DOHH2 (cell line): ENCODE results near the gene WRAP73.

Experiments
- H3F3A ChIP-seq: fragments of 200-600 bp; sonication (generic), shearing (Covaris generic); 2 replicates; pipeline ENCODE4 v1.6.0; 2016; ENCODE audit warnings: antibody characterized with exemption, mild to moderate bottlenecking; ENCODE audit not compliant: control insufficient read depth, insufficient read depth
- H3K27ac ChIP-seq: fragments of 200-600 bp; sonication (generic); 2 replicates; pipeline ENCODE4 v1.5.1; 2014; ENCODE audit warnings: low read depth, mild to moderate bottlenecking, low read length, moderate library complexity
- H3K27me3 ChIP-seq: fragments of 200-600 bp; sonication (generic); 2 replicates; pipeline ENCODE4 v1.6.1; 2014; ENCODE audit warnings: mild to moderate bottlenecking, low read length, mixed read lengths; ENCODE audit not compliant: control insufficient read depth
- H3K36me3 ChIP-seq: fragments of 200-600 bp; sonication (generic); 2 replicates; pipeline ENCODE4 v1.6.1; 2014; ENCODE audit warnings: mild to moderate bottlenecking, low read length, moderate library complexity, mixed read lengths; ENCODE audit not compliant: control insufficient read depth
- H3K4me1 ChIP-seq: fragments of 200-600 bp; sonication (generic); 2 replicates; pipeline ENCODE4 v1.6.1; 2014; ENCODE audit warnings: mild to moderate bottlenecking, low read length, mixed read lengths; ENCODE audit not compliant: control insufficient read depth
- H3K4me2 ChIP-seq: fragments of 200-600 bp; sonication (generic); 2 replicates; pipeline ENCODE4 v1.6.0; 2014; ENCODE audit warnings: mild to moderate bottlenecking, low read length, moderate library complexity
- H3K4me3 ChIP-seq: fragments of 200-600 bp; sonication (generic); 2 replicates; pipeline ENCODE4 v1.5.1; 2014; ENCODE audit warnings: mild to moderate bottlenecking, low read length, mixed read lengths
- H3K79me2 ChIP-seq: fragments of 200-600 bp; sonication (generic); 2 replicates; pipeline ENCODE4 v1.6.1; 2014; ENCODE audit warnings: mild to moderate bottlenecking, low read length, mixed read lengths; ENCODE audit not compliant: control insufficient read depth
- H3K9me2 ChIP-seq: fragments of 200-600 bp; sonication (generic); replicated peaks from 2 replicates; pipeline ENCODE4 v1.6.1; 2014; ENCODE audit warnings: mild to moderate bottlenecking, low read length, mixed read lengths; ENCODE audit not compliant: control insufficient read depth
- H3K9me3 ChIP-seq: fragments of 200-600 bp; sonication (generic); 2 replicates; pipeline ENCODE4 v1.6.1; 2014; ENCODE audit warnings: antibody characterized with exemption, low read length, mixed read lengths; ENCODE audit not compliant: control insufficient read depth, insufficient read depth
- H4K20me1 ChIP-seq: fragments of 200-600 bp; sonication (generic); 2 replicates; pipeline ENCODE4 v1.6.0; 2014; ENCODE audit warnings: low read depth, mild to moderate bottlenecking, antibody characterized with exemption, low read length, moderate library complexity; ENCODE audit not compliant: control insufficient read depth, insufficient read depth
- CTCF ChIP-seq: fragments of 200-600 bp; sonication (generic); IDR thresholded peaks from one replicate; pipeline ENCODE4 v1.5.1; 2014; ENCODE audit warnings: antibody characterized with exemption, mild to moderate bottlenecking, low read depth, low read length; ENCODE audit not compliant: poor library complexity, severe bottlenecking
- EZH2phosphoT487 ChIP-seq: fragments of 200-600 bp; sonication (generic); IDR thresholded peaks from 2 replicates; pipeline ENCODE4 v1.6.1; 2017; ENCODE audit warnings: borderline replicate concordance, mild to moderate bottlenecking, antibody characterized with exemption, low read length, moderate library complexity, mixed read lengths

Gene WRAP73

GRCh38 chr1:3688356-3689137, 38.6 kb upstream of the WRAP73 start:
- Histone ChIP-seq H3K4me3 (no peak overlapping the region), H3K79me2 (no peaks in the 10 kb centered on the region), H3K36me3 (no peaks in the 10 kb centered on the region), H3K4me1 (no peaks in the 10 kb centered on the region), H3K27me3 (no peaks in the 10 kb centered on the region), H4K20me1 (no peaks in the 10 kb centered on the region), H3K27ac (no peak overlapping the region), H3K9me2 (no peaks in the 10 kb centered on the region), H3K4me2 (no peak overlapping the region), H3K9me3 (no peaks in the 10 kb centered on the region), H3F3A (no peaks in the 10 kb centered on the region)
- no peak for TF ChIP-seq CTCF

GRCh38 chr1:3687504-3687903, 37.6 kb upstream of the WRAP73 start:
- Histone ChIP-seq H3K4me2 (no peak overlapping the region), H3K4me1 (no peaks in the 10 kb centered on the region), H3K79me2 (no peaks in the 10 kb centered on the region), H3K9me2 (no peaks in the 10 kb centered on the region), H3K9me3 (no peaks in the 10 kb centered on the region), H3K27ac (no peak overlapping the region), H3K36me3 (no peaks in the 10 kb centered on the region), H4K20me1 (no peaks in the 10 kb centered on the region), H3K4me3 (no peak overlapping the region), H3K27me3 (no peaks in the 10 kb centered on the region), H3F3A (no peaks in the 10 kb centered on the region)
- TF ChIP-seq CTCF, result no peak
- no peak for TF ChIP-seq EZH2phosphoT487

- Histone ChIP-seq H3K36me3 (no peaks in the 10 kb centered on the region), H3K4me3 (no peak overlapping the region), H3K4me1 (peaks cover 1% of the 10 kb centered on the region), H3F3A (no peaks in the 10 kb centered on the region), H3K9me3 (no peaks in the 10 kb centered on the region), H3K27me3 (no peaks in the 10 kb centered on the region), H4K20me1 (no peaks in the 10 kb centered on the region), H3K27ac (no peak overlapping the region), H3K9me2 (no peaks in the 10 kb centered on the region), H3K4me2 (no peak overlapping the region), H3K79me2 (no peaks in the 10 kb centered on the region)
- no peak for TF ChIP-seq CTCF
- no peak for TF ChIP-seq EZH2phosphoT487
Observed at GRCh38 chr1:3685906-3686305, 36.0 kb upstream of the WRAP73 start.
